ENCODE measurements around the gene PLA2G10.
"Not testable (repeated sequence)": the region's sequence is repeated elsewhere in the genome, so short reads cannot be mapped to it uniquely, and the experiment has no call there.

Gene PLA2G10

GRCh38 chr16:14667347-14668266, 26.5 kb downstream of the PLA2G10 start:
- DNase-seq = no peak

- DNase-seq = no peak
These were observed 36.0 kb downstream of the PLA2G10 start for GRCh38 chr16:14658063-14658462.

- DNase-seq = no peak
These were observed 41.4 kb downstream of the PLA2G10 start for GRCh38 chr16:14652726-14653125.

- DNase-seq = no peak
These were observed 43.5 kb downstream of the PLA2G10 start for GRCh38 chr16:14650629-14651028.

- DNase-seq = no peak
These were observed 44.3 kb downstream of the PLA2G10 start for GRCh38 chr16:14649816-14650215.

GRCh38 chr16:14641926-14642325, 52.2 kb downstream of the PLA2G10 start:
- peak; percentile 74 to 75 for DNase-seq

GRCh38 chr16:14641206-14641605, 52.9 kb downstream of the PLA2G10 start:
- DNase-seq = no peak

GRCh38 chr16:14640538-14640937, 53.6 kb downstream of the PLA2G10 start:
- no peak for DNase-seq

GRCh38 chr16:14636951-14637240, 57.2 kb downstream of the PLA2G10 start:
- DNase-seq = not testable (repeated sequence)

- DNase-seq = not testable (repeated sequence)
These were observed 57.7 kb downstream of the PLA2G10 start for GRCh38 chr16:14636179-14636950.

GRCh38 chr16:14635395-14636165, 58.5 kb downstream of the PLA2G10 start:
- DNase-seq = no peak

- no peak for DNase-seq
These were observed 59.8 kb downstream of the PLA2G10 start for GRCh38 chr16:14634389-14634725.

GRCh38 chr16:14632693-14633569, 61.2 kb downstream of the PLA2G10 start, which contains the start of gene BFAR:
TSS of gene BFAR (plus strand) at chr16:14632951. CDS start at chr16:14644347, 11,396 bp downstream.
- DNase-seq = peak; percentile 99

- DNase-seq = not testable (repeated sequence)
These were observed 63.3 kb downstream of the PLA2G10 start for GRCh38 chr16:14630620-14631330.

- peak; percentile 98 to 99 for DNase-seq
These were observed 64.0 kb downstream of the PLA2G10 start, which contains the start of gene PARN for GRCh38 chr16:14629919-14630619. TSS of gene PARN (minus strand) at chr16:14630260. CDS start at chr16:14630125, 135 bp downstream.

GRCh38 chr16:14629612-14629918, 64.5 kb downstream of the PLA2G10 start:
- no peak for DNase-seq

GRCh38 chr16:14628806-14629611, 65.1 kb downstream of the PLA2G10 start:
- DNase-seq = no peak

GRCh38 chr16:14627078-14627477, 67.0 kb downstream of the PLA2G10 start:
- no peak for DNase-seq

Data from inflammatory macrophage (primary cell).